IMR-90 (cell line): Measurements from ENCODE around the gene DPP6. TPM values are rescaled to one million over a fixed set of nuclear protein-coding genes. Genes with fewer than 3 reads are reported as not detected.

ENCODE experiments used
- ATAC-seq: fragments of 200-7000 bp; cut with Tn5 transposase; 2 replicates; pipeline ENCODE4 v1.9.1; 2020; ENCODE audit warnings: low read depth, mild to moderate bottlenecking, moderate library complexity
- BruUV-seq: library from RNA; stranded (reverse); fragments of 400-500 nt; replicated peaks from 2 replicates; lab custom pipeline; 2021; lab: Mats Ljungman, UMichigan
- CTCF ChIA-PET: fragments of 300-600 bp; formaldehyde crosslinking; extraction: SDS; loops from one replicate; lab custom pipeline; 2021; ENCODE audit warnings: antibody characterized with exemption; lab: Yijun Ruan, JAX
- POLR2A ChIA-PET: fragments of 300-600 bp; sonication (Branson Sonifier 250); formaldehyde crosslinking; loops from one replicate; lab custom pipeline; 2022; ENCODE audit warnings: antibody characterized with exemption; ENCODE audit not compliant: unreplicated experiment; lab: Charles Lee
- DNase-seq: peaks from one replicate; pipeline ENCODE4 v3.0.0; 2013
- H2AFZ ChIP-seq: replicated peaks from 2 replicates; pipeline ENCODE3; 2013; ENCODE audit warnings: low read length, mild to moderate bottlenecking; ENCODE audit not compliant: poor library complexity
- H2AK5ac ChIP-seq: 2 replicates; pipeline ENCODE4 v1.6.1; 2013; ENCODE audit warnings: low read depth, low read length, inconsistent platforms
- H2AK9ac ChIP-seq: replicated peaks from 2 replicates; pipeline ENCODE3; 2013; ENCODE audit warnings: mild to moderate bottlenecking, low read depth, low read length, moderate library complexity; ENCODE audit not compliant: poor library complexity
- H2BK120ac ChIP-seq: 2 replicates; pipeline ENCODE4 v1.6.1; 2013; ENCODE audit warnings: low read depth, low read length, inconsistent platforms
- H2BK15ac ChIP-seq: 3 replicates; pipeline ENCODE4 v1.6.1; 2013; ENCODE audit warnings: low read depth, low read length, inconsistent platforms
- H2BK20ac ChIP-seq: 2 replicates; pipeline ENCODE4 v1.6.1; 2013; ENCODE audit warnings: low read depth, mild to moderate bottlenecking, inconsistent platforms, low read length, moderate library complexity
- H2BK5ac ChIP-seq: 2 replicates; pipeline ENCODE4 v1.6.1; 2013; ENCODE audit warnings: mild to moderate bottlenecking, low read depth, low read length, inconsistent platforms; ENCODE audit not compliant: poor library complexity, severe bottlenecking
- H3K14ac ChIP-seq: replicated peaks from 2 replicates; pipeline ENCODE4 v1.6.1; 2013; ENCODE audit warnings: low read depth, low read length, inconsistent platforms
- H3K18ac ChIP-seq: 2 replicates; pipeline ENCODE4 v1.6.1; 2013; ENCODE audit warnings: low read depth, low read length, control low read depth
- H3K23ac ChIP-seq: 2 replicates; pipeline ENCODE4 v1.6.1; 2013; ENCODE audit warnings: low read depth, low read length, inconsistent platforms
- H3K27ac ChIP-seq: 2 replicates; pipeline ENCODE4 v1.5.1; 2013; ENCODE audit warnings: mild to moderate bottlenecking, control low read depth, low read length; ENCODE audit not compliant: insufficient read depth
- H3K27me3 ChIP-seq: 2 replicates; pipeline ENCODE4 v1.6.1; 2013; ENCODE audit warnings: low read length; ENCODE audit not compliant: control insufficient read depth, insufficient read depth
- H3K36me3 ChIP-seq: 2 replicates; pipeline ENCODE4 v1.6.1; 2013; ENCODE audit warnings: low read length, mixed read lengths; ENCODE audit not compliant: control insufficient read depth, insufficient read depth
- H3K4ac ChIP-seq: 2 replicates; pipeline ENCODE4 v1.6.1; 2013; ENCODE audit warnings: low read depth, low read length, inconsistent platforms
- H3K4me1 ChIP-seq: 2 replicates; pipeline ENCODE4 v1.6.1; 2013; ENCODE audit warnings: low read length, mixed read lengths; ENCODE audit not compliant: control insufficient read depth, insufficient read depth
- H3K4me2 ChIP-seq: 2 replicates; pipeline ENCODE4 v1.6.1; 2013; ENCODE audit warnings: low read depth, mild to moderate bottlenecking, control low read depth, low read length, moderate library complexity
- H3K4me3 ChIP-seq: 2 replicates; pipeline ENCODE4 v1.5.1; 2013; ENCODE audit warnings: low read depth, mild to moderate bottlenecking, control low read depth, low read length, moderate library complexity; ENCODE audit not compliant: insufficient read depth
- H3K56ac ChIP-seq: 2 replicates; pipeline ENCODE4 v1.6.1; 2013; ENCODE audit warnings: low read length, inconsistent platforms; ENCODE audit not compliant: insufficient read depth; ENCODE audit errors: extremely low read depth
- H3K79me1 ChIP-seq, 2 experiments: 2 replicates each; pipeline ENCODE4 v1.6.1; 2013; ENCODE audit warnings: low read length in 2 of 2, inconsistent platforms in 1 of 2, low read depth in 1 of 2
- H3K9ac ChIP-seq: 2 replicates; pipeline ENCODE4 v1.6.1; 2013; ENCODE audit warnings: low read depth, low read length, control low read depth
- H3K9me1 ChIP-seq: 2 replicates; pipeline ENCODE4 v1.6.1; 2013; ENCODE audit warnings: low read length, inconsistent platforms; ENCODE audit not compliant: insufficient read depth
- H3K9me3 ChIP-seq: 2 replicates; pipeline ENCODE4 v1.6.1; 2013; ENCODE audit warnings: low read length; ENCODE audit not compliant: control insufficient read depth, insufficient read depth
- H4K20me1 ChIP-seq: 2 replicates; pipeline ENCODE4 v1.6.1; 2013; ENCODE audit warnings: low read length, inconsistent platforms; ENCODE audit not compliant: insufficient read depth
- H4K5ac ChIP-seq: 2 replicates; pipeline ENCODE4 v1.6.1; 2013; ENCODE audit warnings: mild to moderate bottlenecking, low read depth, low read length, control low read depth
- H4K8ac ChIP-seq, 2 experiments: 2 replicates each; pipeline ENCODE4 v1.6.1; 2013; ENCODE audit warnings: low read depth in 2 of 2, low read length in 2 of 2, control low read depth in 1 of 2, inconsistent platforms in 1 of 2
- H4K91ac ChIP-seq: 2 replicates; pipeline ENCODE4 v1.6.1; 2013; ENCODE audit warnings: low read depth, low read length, inconsistent platforms; ENCODE audit not compliant: insufficient read depth
- BHLHE40 ChIP-seq: fragments of 150-350 bp; IDR thresholded peaks from 2 replicates; pipeline ENCODE4 v1.6.1; 2016; ENCODE audit warnings: mild to moderate bottlenecking, low read depth, low read length
- CEBPB ChIP-seq: IDR thresholded peaks from 2 replicates; pipeline ENCODE4 v1.6.1; 2012; ENCODE audit warnings: low read depth, low read length, improper control_type of control experiment
- CHD1 ChIP-seq: IDR thresholded peaks from 2 replicates; pipeline ENCODE4 v1.6.1; 2012; ENCODE audit warnings: low read depth, low read length, improper control_type of control experiment
- FOS ChIP-seq: fragments of 150-350 bp; IDR thresholded peaks from 2 replicates; pipeline ENCODE4 v1.6.1; 2016; ENCODE audit warnings: low read depth, low read length
- MAFK ChIP-seq: IDR thresholded peaks from 2 replicates; pipeline ENCODE4 v1.6.1; 2012; ENCODE audit warnings: low read depth, low read length, improper control_type of control experiment
- MAZ ChIP-seq: IDR thresholded peaks from 2 replicates; pipeline ENCODE4 v1.6.1; 2012; ENCODE audit warnings: low read depth, mild to moderate bottlenecking, low read length, improper control_type of control experiment, moderate library complexity, borderline replicate concordance
- MXI1 ChIP-seq: IDR thresholded peaks from 2 replicates; pipeline ENCODE4 v1.6.1; 2012; ENCODE audit warnings: low read depth, mild to moderate bottlenecking, low read length, moderate library complexity, borderline replicate concordance
- NFE2L2 ChIP-seq: fragments of 150-350 bp; IDR thresholded peaks from 2 replicates; pipeline ENCODE4 v1.6.1; 2016; ENCODE audit warnings: low read depth, mild to moderate bottlenecking, low read length
- POLR2A ChIP-seq: IDR thresholded peaks from 2 replicates; pipeline ENCODE4 v1.6.1; 2012; ENCODE audit warnings: mild to moderate bottlenecking, low read depth, low read length
- RAD21 ChIP-seq: IDR thresholded peaks from 2 replicates; pipeline ENCODE4 v1.6.1; 2012; ENCODE audit warnings: low read length, improper control_type of control experiment
- RCOR1 ChIP-seq: IDR thresholded peaks from 2 replicates; pipeline ENCODE4 v1.6.1; 2012; ENCODE audit warnings: mild to moderate bottlenecking, low read length, improper control_type of control experiment; ENCODE audit not compliant: insufficient replicate concordance
- WGBS, 2 experiments: methylation state at CpG; one replicate each; pipeline versions ENCODE4 v1.1.5 to v1.1.7; 2013; ENCODE audit warnings: missing lambda C conversion rate in 2 of 2; ENCODE audit not compliant: insufficient read length in 1 of 2; ENCODE audit errors: extremely low coverage in 2 of 2; 5-methylcytosine and 5-hydroxymethylcytosine counted together
- dilution Hi-C: fragments of 300-500 bp; cut with HindIII; formaldehyde crosslinking; loops from one replicate; pipeline ENCODE4 v1.14.3; 2018; ENCODE audit warnings: low sequenced_read_pairs; ENCODE audit not compliant: unreplicated experiment
- in situ Hi-C: fragments of 300-500 bp; cut with MboI; formaldehyde crosslinking; loops from 3 replicates; pipeline ENCODE4 v1.14.3; 2019; ENCODE audit warnings: low sequenced_read_pairs, inconsistent platforms, mixed read lengths
- intact Hi-C: fragments of 100-400 bp; cut with micrococcal nuclease; formaldehyde crosslinking; loops from 2 replicates; pipeline ENCODE4 v1.10.0; 2022
- polyA plus RNA-seq, 3 experiments: library from polyadenylated mRNA; depleted of rRNA; stranded (reverse); fragments of >200 nt; gene quantifications; 2 replicates each; pipeline ENCODE4 v1.2.3, GENCODE V29; 2012; ENCODE audit warnings: low replicate concordance in 1 of 3
- total RNA-seq: library from RNA; depleted of rRNA; stranded (reverse); fragments of >200 nt; gene quantifications from 2 replicates; pipeline ENCODE4 v1.2.3, GENCODE V29; 2012
- TF ChIP-seq, protein P1 (sequence below): fragments of 150-350 bp; IDR thresholded peaks from 2 replicates; pipeline ENCODE4 v1.6.1; 2016; ENCODE audit warnings: low read depth, mild to moderate bottlenecking, low read length, moderate library complexity, borderline replicate concordance
- TF ChIP-seq, protein P2 (sequence below): fragments of 150-350 bp; IDR thresholded peaks from 2 replicates; pipeline ENCODE4 v1.6.1; 2017; ENCODE audit warnings: mild to moderate bottlenecking, antibody characterized with exemption, low read length, low read depth
- TF ChIP-seq, protein P3 (sequence below): conservative IDR thresholded peaks from 2 replicates; pipeline ENCODE4 v1.5.1; 2012; ENCODE audit warnings: mild to moderate bottlenecking, low read depth, low read length, improper control_type of control experiment

Gene DPP6
- total and polyA plus RNA-seq, 2 of the 4 experiments (the other 2 are of a cell fraction): not detected

DNA sequence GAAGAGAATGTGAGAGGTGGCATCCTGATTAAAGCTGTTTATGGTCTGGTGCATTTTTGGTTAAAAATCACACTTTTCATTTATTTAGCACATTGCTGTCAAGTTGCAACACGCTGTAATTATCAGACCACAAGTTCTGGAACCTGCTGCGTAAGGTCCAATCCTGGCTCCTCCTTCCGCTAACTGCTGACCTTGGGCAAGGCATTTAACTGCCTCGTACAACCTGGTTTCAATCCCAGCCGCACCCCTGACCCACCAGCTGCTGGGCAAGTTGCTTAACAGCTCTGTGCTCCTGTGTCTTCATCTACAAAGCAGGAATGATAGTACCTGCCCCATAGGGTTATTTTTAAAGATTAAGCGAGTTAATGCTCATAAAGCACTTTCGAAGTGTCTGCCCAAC is 668.9 kb downstream of the DPP6 start:
- Histone ChIP-seq H4K5ac (no peak overlapping the region), H3K4ac (no peak overlapping the region), H2BK20ac (no peak overlapping the region), H2AK5ac (no peak overlapping the region), H3K4me3 (no peak overlapping the region), H3K4me1 (no peaks in the 10 kb centered on the region), H2AFZ (no peak overlapping the region), H3K56ac (no peak overlapping the region), H4K91ac (no peak overlapping the region), H2AK9ac (no peak overlapping the region), H3K4me2 (no peak overlapping the region), H4K20me1 (no peaks in the 10 kb centered on the region), H3K23ac (no peak overlapping the region), H3K18ac (no peak overlapping the region), H3K79me1 (no peaks in the 10 kb centered on the region), H3K14ac (no peak overlapping the region), H4K8ac (no peak overlapping the region), H3K27ac (no peak overlapping the region), H3K9me3 (peaks cover 33% of the 10 kb centered on the region), H3K27me3 (no peaks in the 10 kb centered on the region), H3K36me3 (no peaks in the 10 kb centered on the region), H3K9ac (no peak overlapping the region), H3K9me1 (no peaks in the 10 kb centered on the region), H2BK15ac (no peak overlapping the region), H2BK5ac (no peak overlapping the region), H2BK120ac (no peak overlapping the region)
- TF ChIP-seq MAFK: no peak
- no peak for TF ChIP-seq CEBPB
- TF ChIP-seq MXI1: no peak
- TF ChIP-seq, protein P1, sequence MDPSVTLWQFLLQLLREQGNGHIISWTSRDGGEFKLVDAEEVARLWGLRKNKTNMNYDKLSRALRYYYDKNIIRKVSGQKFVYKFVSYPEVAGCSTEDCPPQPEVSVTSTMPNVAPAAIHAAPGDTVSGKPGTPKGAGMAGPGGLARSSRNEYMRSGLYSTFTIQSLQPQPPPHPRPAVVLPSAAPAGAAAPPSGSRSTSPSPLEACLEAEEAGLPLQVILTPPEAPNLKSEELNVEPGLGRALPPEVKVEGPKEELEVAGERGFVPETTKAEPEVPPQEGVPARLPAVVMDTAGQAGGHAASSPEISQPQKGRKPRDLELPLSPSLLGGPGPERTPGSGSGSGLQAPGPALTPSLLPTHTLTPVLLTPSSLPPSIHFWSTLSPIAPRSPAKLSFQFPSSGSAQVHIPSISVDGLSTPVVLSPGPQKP: no peak
- no peak for TF ChIP-seq MAZ
- no peak for TF ChIP-seq CHD1
- TF ChIP-seq RCOR1: no peak
- TF ChIP-seq, protein P2, sequence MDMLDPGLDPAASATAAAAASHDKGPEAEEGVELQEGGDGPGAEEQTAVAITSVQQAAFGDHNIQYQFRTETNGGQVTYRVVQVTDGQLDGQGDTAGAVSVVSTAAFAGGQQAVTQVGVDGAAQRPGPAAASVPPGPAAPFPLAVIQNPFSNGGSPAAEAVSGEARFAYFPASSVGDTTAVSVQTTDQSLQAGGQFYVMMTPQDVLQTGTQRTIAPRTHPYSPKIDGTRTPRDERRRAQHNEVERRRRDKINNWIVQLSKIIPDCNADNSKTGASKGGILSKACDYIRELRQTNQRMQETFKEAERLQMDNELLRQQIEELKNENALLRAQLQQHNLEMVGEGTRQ: no peak
- no peak for TF ChIP-seq POLR2A
- TF ChIP-seq NFE2L2: no peak
- TF ChIP-seq, protein P3, sequence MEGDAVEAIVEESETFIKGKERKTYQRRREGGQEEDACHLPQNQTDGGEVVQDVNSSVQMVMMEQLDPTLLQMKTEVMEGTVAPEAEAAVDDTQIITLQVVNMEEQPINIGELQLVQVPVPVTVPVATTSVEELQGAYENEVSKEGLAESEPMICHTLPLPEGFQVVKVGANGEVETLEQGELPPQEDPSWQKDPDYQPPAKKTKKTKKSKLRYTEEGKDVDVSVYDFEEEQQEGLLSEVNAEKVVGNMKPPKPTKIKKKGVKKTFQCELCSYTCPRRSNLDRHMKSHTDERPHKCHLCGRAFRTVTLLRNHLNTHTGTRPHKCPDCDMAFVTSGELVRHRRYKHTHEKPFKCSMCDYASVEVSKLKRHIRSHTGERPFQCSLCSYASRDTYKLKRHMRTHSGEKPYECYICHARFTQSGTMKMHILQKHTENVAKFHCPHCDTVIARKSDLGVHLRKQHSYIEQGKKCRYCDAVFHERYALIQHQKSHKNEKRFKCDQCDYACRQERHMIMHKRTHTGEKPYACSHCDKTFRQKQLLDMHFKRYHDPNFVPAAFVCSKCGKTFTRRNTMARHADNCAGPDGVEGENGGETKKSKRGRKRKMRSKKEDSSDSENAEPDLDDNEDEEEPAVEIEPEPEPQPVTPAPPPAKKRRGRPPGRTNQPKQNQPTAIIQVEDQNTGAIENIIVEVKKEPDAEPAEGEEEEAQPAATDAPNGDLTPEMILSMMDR: no peak
- no peak for TF ChIP-seq FOS
- no peak for TF ChIP-seq BHLHE40
- TF ChIP-seq RAD21: no peak
- intact Hi-C loops: no loop called here
- no peak for DNase-seq
- dilution Hi-C loops: no loop called here
- in situ Hi-C loops: no loop called here
- no peak for ATAC-seq
- BruUV-seq: no TSS peak
- POLR2A ChIA-PET: no interaction called here
- CTCF ChIA-PET: no interaction called here
- WGBS, 2 experiments: 56% methylated on average over 2 of the region's 7 CpGs; no CpG with 5 or more reads in 1 of the 2 experiments
